Adrenal gland (tissue), 12 donors: ENCODE measurements around the gene AVPR2. TPM values are rescaled to one million over a fixed set of nuclear protein-coding genes. Genes with fewer than 3 reads are reported as not detected.

ENCODE experiments used
- DNase-seq, 7 donors: peaks; one replicate each; pipeline ENCODE4 v3.0.0-alpha.2; 2019 to 2020
- H3K27ac ChIP-seq, 5 donors: fragments of 200-600 bp; sonication (generic) in 4 of 5; 1 replicate in 3 of 5; 2 replicates in 2 of 5; pipeline versions ENCODE4 v1.5.1 to v1.8.0; 2016 to 2020; ENCODE audit warnings: mild to moderate bottlenecking in 1 of 5
- H3K27me3 ChIP-seq: fragments of 200-600 bp; 2 replicates; pipeline ENCODE4 v1.8.0; 2021
- H3K36me3 ChIP-seq, 2 donors: fragments of 200-600 bp; replicated peaks in 1 of 2; 1 replicate in 1 of 2; 2 replicates in 1 of 2; pipeline versions ENCODE4 v1.5.1 to v1.8.0; 2018 to 2022
- H3K4me1 ChIP-seq, 2 donors: fragments of 200-600 bp; replicated peaks in 1 of 2; 1 replicate in 1 of 2; 2 replicates in 1 of 2; pipeline versions ENCODE4 v1.5.1 to v1.8.0; 2018 to 2021
- H3K4me3 ChIP-seq, 4 donors: fragments of 200-600 bp; sonication (generic) in 3 of 4; one replicate each; pipeline ENCODE4 v1.5.1; 2016 to 2018
- H3K9me3 ChIP-seq, 3 donors: fragments of 200-600 bp; sonication (generic) in 1 of 3; replicated peaks in 1 of 3; 1 replicate in 2 of 3; 2 replicates in 1 of 3; pipeline versions ENCODE4 v1.5.1 to v1.8.0; 2016 to 2021
- CTCF ChIP-seq, 6 experiments: fragments of 450-650 bp in 4 of 6; fragments of 200-600 bp in 2 of 6; sonication (generic) in 1 of 6; IDR thresholded peaks; 1 replicate in 5 of 6; 2 replicates in 1 of 6; pipeline versions ENCODE4 v1.5.1 to v1.8.0; 2016 to 2021; ENCODE audit warnings: antibody characterized with exemption in 6 of 6, mild to moderate bottlenecking in 2 of 6, moderate library complexity in 1 of 6
- POLR2A ChIP-seq, 2 donors: fragments of 450-650 bp; IDR thresholded peaks; one replicate each; pipeline ENCODE4 v1.6.1; 2017; ENCODE audit warnings: antibody characterized with exemption in 2 of 2, mild to moderate bottlenecking in 2 of 2, moderate library complexity in 1 of 2
- WGBS, 4 donors: extraction: QIAGEN DNeasy Blood & Tissue Kit in 2 of 4; methylation state at CpG; one replicate each; pipeline versions ENCODE4 v1.1.5 to v1.1.7; 2013 to 2017; 5-methylcytosine and 5-hydroxymethylcytosine counted together
- intact Hi-C, 2 donors: fragments of 100-400 bp; cut with DNase I; formaldehyde crosslinking; loops; one replicate each; pipeline versions ENCODE4 v1.14.1 to v1.15.0; 2022 to 2023
- polyA plus RNA-seq, 3 donors: library from polyadenylated mRNA; stranded (reverse); fragments of 200-250 nt in 2 of 3; fragments of 350-450 nt in 1 of 3; fragmentation: Illumina TruSeq in 1 of 3; extraction: RNeasy Lipid Tissue Mini Kit (QIAGEN cat#74804) in 1 of 3; gene quantifications; one replicate each; pipeline ENCODE4 v1.2.3, GENCODE V29; 2013 to 2014
- total RNA-seq, 9 donors: library from RNA; depleted of rRNA in 4 of 9; stranded (reverse); fragments of >200 nt in 4 of 9; fragments of 120-200 nt in 1 of 9; fragmentation: NEBNext Ultra II Directional in 1 of 9; extraction: Animal tissue kit (Norgen Biotek cat#: 25700) in 1 of 9; gene quantifications; one replicate each; pipeline versions ENCODE4 v1.1.0 to v1.2.4, GENCODE V29; 2013 to 2023
- donor health status: healthy with polysubstance abuse.
- donor health status: Bipolar disorder and iron deficiency.
- donor health status: DM: yes; HTN: yes; CAD: no.
- donor health status: DM: no; HTN: no; CAD: no.
- donor health status: DM: no; HTN: no; CAD: no.
- donor health status: DM: yes; HTN: yes; CAD: no.

The AVPR2 gene
- total and polyA plus RNA-seq, 12 donors, result 0.11 to 1.6 (median 0.69) TPM; not detected in 1

GRCh38 chrX:153861733-153862310 lies 42.7 kb upstream of the AVPR2 start:
- TF ChIP-seq POLR2A (IDR thresholded peaks at IDR 0.05), result no peak
- no peak for TF ChIP-seq CTCF (IDR thresholded peaks at IDR 0.05)
- WGBS, 4 donors, result 72 to 86% (median 80%) methylated on average over 4 to 21 of the region's 21 CpGs
- Histone ChIP-seq H3K36me3 (no peaks in the 10 kb centered on the region), H3K27me3 (peaks cover 25% of the 10 kb centered on the region), H3K9me3 (no peaks in the 10 kb centered on the region), H3K27ac (no peak overlapping the region), H3K4me1 (no peaks in the 10 kb centered on the region), H3K4me3 (no peak overlapping the region)
- intact Hi-C loops, result no loop called here
- no peak for DNase-seq

GRCh38 chrX:153862369-153863250 lies 41.9 kb upstream of the AVPR2 start:
- Histone ChIP-seq H3K36me3 (no peaks in the 10 kb centered on the region), H3K4me1 (no peaks in the 10 kb centered on the region), H3K4me3 (no peak overlapping the region), H3K27me3 (peaks cover 23% of the 10 kb centered on the region), H3K9me3 (no peaks in the 10 kb centered on the region), H3K27ac (no peak overlapping the region)
- WGBS, 4 donors, result 20 to 74% (median 68%) methylated on average over 1 to 22 of the region's 22 CpGs
- no peak for TF ChIP-seq CTCF (IDR thresholded peaks at IDR 0.05)
- TF ChIP-seq POLR2A (IDR thresholded peaks at IDR 0.05), result no peak
- intact Hi-C loops, result no loop called here
- no peak for DNase-seq

GRCh38 chrX:153863251-153863991 lies 41.1 kb upstream of the AVPR2 start:
- intact Hi-C loops, result no loop called here
- H3K9me3 ChIP-seq, result no peaks in the 10 kb centered on the region
- H3K4me1 ChIP-seq, result no peaks in the 10 kb centered on the region
- H3K27ac ChIP-seq, result no peak overlapping the region
- WGBS, 4 donors, result 73 to 86% (median 76%) methylated on average over 10 to 28 of the region's 28 CpGs
- peaks cover 18% of the 10 kb centered on the region for H3K27me3 ChIP-seq
- TF ChIP-seq POLR2A (IDR thresholded peaks at IDR 0.05) (no peak), CTCF (IDR thresholded peaks at IDR 0.05) (no peak)
- H3K4me3 ChIP-seq, result no peak overlapping the region
- H3K36me3 ChIP-seq, result no peaks in the 10 kb centered on the region
- DNase-seq, result no peak

GRCh38 chrX:153864101-153864500 lies 40.4 kb upstream of the AVPR2 start:
- Histone ChIP-seq H3K27me3 (peaks cover 18% of the 10 kb centered on the region), H3K4me1 (no peaks in the 10 kb centered on the region), H3K4me3 (no peak overlapping the region), H3K9me3 (no peaks in the 10 kb centered on the region), H3K36me3 (no peaks in the 10 kb centered on the region), H3K27ac (no peak overlapping the region)
- no peak for TF ChIP-seq POLR2A (IDR thresholded peaks at IDR 0.05)
- no peak for TF ChIP-seq CTCF (IDR thresholded peaks at IDR 0.05)
- no peak for DNase-seq
- WGBS, 4 donors, result 79 to 91% (median 90%) methylated on average over 9 to 10 of the region's 10 CpGs; no CpG with 5 or more reads in 1 of the 4 donors
- intact Hi-C loops, result no loop called here
